Measurements from ENCODE around the gene ATP2B2.
"Not testable (repeated sequence)": the region's sequence is repeated elsewhere in the genome, so short reads cannot be mapped to it uniquely, and the experiment has no call there.

Gene ATP2B2

DNA sequence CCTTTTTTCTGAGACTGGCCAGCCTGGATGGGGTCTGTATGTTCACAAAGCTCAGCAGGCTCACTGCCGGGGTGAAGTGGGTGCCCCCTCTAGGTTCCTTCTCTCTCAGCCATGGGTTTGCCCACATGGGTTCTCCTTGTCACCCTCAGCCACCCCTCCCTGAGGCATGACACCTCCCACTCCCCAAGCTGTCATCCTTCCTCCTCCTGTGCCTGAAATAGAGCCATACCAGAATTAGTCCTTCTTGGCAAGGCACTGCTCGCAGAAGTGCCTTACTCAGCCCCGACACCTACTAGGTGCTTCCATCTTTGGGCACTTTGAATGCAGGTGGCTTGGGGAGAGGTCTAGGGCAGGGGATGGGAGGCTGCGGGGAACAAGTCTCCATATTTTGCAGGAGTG, 121.5 kb downstream of the ATP2B2 start:
- no peak for DNase-seq (ENCODE audit: low read depth, low spot score)

DNA sequence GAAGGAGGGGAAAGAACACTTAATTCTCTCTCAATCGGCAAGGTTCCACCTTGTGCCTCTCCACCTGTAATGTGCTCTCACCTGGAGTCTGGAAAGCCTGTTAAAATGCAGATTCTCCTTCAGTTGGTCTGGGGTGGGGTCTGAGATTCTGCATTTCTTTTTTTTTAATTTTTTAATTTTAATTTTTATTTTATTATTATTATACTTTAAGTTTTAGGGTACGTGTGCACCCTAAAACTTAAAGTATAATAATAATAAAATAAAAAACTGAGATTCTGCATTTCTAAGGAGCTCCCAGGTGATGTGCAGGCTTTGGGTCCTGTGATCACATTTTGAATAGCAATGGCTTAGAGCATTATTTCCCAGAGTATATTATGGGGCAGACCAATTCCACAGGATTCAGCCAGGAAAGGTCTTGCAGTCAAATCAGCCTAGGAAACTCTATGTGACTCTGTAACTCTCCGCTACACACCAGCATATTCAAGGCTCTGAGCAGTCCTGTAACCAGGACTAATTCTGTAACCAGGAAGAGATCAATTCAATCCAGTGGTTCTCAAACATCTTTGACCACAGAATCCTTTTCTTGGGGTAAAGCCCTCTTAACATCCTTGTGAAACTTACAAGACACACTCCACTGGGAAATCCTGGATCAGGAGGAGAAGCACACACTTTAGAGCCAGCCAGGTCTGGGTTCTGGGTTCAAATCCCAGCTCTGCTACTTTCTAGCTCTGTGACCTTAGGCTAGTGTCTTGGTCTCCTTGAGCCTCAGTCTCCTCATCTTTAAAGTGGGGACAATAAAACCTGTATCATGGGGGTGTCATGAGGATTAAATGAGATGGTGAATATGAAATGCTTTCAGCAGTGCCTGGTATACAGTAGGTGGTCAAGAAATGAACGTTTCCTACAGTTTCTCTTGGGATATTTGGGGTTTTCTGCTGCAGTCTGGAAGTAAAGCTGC, 122.2 kb downstream of the ATP2B2 start:
- no peak for DNase-seq (ENCODE audit: low read depth, low spot score)

DNA sequence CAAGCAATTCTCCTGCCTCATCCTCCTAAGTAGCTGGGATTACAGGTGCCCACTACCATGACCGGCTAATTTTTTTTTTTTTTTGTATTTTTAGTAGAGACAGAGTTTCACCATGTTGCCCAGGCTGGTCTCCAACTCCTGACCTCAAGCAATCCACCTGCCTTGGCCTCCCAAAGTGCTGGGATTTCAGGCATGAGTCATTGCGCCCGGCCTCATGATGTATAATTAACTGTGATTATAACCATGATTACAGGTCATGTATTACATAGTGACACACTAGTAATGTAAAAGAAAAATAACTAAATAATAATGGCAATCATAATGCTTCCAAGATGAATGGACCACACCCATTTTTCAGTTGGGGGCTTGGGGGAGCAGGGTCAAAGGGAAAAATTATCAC, 122.9 kb downstream of the ATP2B2 start:
- not testable (repeated sequence) for DNase-seq (ENCODE audit: low read depth, low spot score)

DNA sequence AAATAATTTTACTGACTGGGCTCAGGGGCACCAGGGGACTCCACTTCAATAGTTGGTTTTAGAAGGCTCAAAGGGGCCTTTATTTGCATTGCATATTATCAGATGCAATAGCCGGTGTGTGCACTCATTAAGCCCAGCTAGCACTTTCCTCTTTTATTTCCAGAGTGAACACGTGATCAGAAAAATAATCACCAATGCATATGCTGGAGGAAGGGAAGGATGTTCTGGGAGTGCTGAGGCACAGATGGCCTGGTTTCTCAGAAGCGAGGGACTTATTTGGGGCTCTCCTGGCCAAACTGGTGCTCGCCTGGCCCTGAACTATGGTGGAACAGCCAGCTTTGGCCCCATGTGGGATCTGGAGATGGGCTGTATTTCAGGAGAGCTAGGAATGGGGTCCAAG, 124.0 kb downstream of the ATP2B2 start:
- DNase-seq (ENCODE audit: low read depth, low spot score): no peak

DNA sequence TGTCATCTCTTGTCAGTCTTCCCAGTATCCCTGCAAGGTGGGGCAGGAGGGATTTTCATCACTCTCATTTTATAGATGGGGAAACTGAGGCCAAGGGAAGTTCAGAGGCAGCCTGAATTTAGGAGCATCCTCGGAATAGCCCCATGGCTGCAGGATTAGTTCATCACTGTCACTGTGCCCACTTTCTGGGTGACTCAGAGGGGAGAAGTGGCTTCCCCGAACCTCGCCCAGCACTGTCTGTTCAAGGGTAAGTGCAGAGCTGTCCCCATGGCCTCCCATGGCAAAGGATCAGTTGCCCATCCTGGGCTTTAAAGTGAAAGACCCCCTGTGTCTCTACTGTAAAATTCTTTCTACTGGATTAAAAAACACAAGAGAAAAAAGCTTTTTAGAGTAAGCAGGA, 124.5 kb downstream of the ATP2B2 start:
- DNase-seq (ENCODE audit: low read depth, low spot score): no peak

DNA sequence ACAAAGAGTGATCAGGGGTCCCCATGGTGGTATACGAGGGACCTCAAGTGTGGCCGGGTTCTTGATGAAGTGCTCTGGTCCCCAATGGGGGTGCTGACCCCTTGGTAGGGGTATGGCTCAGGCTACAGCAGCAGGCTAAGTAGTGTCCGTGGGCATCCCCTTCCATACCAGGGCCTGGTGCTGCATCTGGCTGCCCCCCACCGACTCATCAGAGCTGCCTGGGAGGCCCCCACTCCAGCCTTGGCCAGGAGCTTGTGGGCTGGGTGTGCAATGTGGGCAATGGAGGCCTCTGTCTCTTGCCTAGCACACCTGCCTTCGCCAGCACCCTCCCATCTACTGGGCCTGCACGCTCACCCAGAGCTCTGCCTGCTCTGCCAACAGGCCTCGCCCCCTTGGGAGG, 125.4 kb downstream of the ATP2B2 start:
- no peak for DNase-seq (ENCODE audit: low read depth, low spot score)

DNA sequence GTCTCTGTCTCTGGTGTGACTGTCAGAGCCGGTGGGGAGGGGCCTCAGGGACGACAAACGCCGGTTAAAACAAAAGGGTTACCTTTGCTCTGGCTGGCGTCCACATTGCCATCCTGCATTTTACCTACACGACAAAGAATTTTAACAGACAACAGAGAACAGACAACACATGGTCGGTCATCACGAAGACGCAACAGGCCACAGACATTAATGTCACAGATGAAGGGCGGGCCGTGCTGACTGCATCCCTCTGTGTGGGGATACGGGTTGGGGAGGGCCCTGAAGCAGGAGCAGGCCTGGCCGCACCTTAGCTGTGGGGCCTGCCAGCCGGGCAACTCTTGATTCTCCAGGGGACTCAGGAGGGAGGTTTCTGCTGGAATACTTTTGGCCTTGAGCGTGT, 126.2 kb downstream of the ATP2B2 start:
- DNase-seq (ENCODE audit: low read depth, low spot score): no peak

DNA sequence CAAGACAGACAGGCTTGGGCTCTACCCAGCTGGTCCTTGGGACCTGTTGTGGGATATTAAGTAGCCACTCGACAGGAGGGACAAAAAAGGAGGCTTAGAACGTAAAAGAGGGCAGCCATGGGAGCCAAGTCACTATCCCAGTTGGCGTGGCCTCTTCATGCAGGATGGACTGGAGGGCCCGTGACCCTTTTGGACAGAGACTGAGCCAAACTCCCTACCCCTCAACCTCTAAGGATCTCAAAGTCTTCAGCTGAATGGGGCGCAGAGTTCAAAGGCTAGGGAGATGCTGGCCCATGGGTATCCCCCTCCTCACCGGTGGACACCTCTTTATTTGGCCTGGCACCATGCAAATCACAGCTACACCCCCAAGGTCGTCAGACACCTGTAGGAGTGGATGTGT, 126.6 kb downstream of the ATP2B2 start:
- DNase-seq (ENCODE audit: low read depth, low spot score): no peak

DNA sequence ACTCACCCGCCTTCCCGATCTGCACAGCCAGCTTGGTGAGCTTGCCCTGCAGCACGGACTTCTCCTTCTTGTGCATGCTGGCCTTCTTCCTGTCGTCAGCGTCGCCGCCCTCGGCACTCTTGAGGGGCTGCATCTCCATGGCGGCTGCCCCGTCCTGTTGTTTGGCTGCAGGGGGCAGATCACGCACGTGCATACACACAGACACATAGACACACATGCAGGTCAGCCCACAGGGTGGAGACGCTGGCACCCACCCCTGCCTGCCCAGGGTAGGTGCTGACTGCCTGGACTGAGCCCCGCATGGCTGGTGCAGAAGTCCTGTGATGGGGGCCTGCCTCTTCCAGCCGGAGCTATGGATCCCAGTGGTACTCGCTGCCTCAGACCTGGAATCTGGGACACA, 127.1 kb downstream of the ATP2B2 start:
- no peak for DNase-seq (ENCODE audit: low read depth, low spot score)

DNA sequence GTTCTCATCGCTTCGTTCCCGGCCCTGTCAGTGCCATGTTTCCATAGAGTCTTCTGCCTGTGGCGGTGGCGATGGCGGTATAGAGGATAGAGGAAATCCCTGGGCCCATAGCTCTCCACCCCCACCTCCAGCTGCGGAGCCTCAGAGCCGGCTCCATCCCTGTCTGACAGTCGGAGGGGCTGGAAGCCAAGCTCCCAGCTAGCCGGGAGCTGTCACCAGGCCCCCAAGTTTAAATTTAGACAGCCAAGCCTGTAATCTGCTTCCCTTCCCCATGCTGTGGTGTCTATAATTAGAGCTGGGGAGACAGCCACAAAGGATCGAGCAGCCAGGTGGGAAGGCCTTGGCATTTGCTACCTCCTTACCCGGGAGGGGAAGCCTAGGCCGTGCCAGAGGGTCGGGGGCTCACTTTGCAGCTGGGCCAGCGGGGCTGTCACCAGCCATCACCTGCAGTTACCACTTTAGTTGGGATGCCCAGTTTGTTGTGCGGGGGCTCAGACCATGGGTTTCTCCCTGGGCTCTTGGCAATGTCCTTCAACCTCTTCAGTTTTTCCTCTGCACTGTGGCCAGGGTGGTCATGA, 128.1 kb downstream of the ATP2B2 start:
- no peak for DNase-seq (ENCODE audit: low read depth, low spot score)

DNA sequence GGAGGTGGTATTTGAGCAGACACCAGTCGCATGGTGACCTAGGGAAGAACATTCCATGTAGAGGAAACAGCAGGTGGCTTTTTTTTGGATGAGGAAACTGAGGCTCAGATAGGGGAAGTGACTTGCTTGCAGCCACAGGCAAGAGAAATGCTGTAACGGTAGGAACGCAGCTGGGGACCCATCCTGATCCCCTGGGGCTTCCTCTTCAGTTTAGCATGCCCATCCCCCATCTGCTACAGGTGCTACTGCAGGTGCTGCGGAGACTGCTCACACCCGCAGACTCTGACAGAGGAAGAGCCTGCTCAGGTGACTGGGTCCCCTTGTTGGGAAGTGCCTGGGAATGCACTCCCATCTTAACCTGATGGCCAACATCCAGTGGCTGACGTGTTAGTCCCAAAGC, 129.0 kb downstream of the ATP2B2 start:
- no peak for DNase-seq (ENCODE audit: low read depth, low spot score)

DNA sequence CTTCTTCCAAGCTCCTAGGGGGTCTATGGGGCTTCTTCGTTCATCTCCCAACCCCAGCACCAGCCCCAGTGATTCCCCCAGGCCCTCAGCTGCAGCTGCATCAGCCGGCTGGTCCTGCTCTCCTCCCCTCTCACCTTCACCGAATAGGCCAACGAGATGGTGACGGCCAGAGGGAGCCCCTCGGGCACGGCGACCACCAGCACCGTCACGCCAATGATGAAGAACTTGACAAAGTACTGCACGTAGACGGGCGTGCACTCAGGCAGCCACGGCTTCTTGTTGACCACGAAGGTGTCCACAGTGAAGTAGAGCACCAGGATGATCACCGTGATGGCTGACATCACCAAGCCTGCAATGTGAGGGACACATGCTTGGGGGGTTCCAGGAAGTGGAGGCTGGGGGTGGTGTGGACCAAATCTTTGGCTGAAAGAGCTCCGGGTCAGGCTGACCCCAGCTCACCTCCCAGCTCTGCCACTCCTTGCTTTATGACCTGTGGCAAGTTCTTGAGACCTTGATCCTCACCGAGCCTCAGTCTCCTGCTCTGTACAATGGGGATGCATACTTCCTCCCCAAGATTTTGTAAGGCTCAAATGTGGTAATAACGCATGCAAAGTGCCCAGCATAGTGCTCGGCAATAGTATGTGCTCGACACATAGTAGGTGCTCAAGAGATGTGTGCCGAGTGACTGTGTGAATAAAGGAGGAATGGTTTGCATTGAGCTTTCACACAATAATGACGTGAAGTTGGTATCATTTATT, 129.9 kb downstream of the ATP2B2 start:
- no peak for DNase-seq (ENCODE audit: low read depth, low spot score)

DNA sequence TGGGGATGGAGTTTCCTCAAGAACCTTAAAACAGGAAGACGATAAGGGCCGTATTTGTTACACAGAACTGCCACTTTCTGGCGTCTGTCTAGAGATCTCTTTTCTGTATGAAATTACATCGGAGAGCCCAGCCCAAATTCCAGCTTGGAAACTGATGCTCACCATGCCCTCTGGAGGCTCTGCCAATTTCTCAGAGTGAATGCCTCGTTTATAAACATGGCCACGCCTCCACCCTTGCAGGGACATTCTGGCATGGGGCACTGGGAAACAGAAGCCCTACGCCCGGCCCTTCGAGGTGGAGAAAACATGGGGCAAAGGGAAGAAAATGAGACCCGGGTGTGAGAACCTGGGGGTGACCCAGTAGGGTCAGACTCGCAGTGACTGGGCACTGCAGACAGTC, 131.1 kb downstream of the ATP2B2 start:
- no peak for DNase-seq (ENCODE audit: low read depth, low spot score)

DNA sequence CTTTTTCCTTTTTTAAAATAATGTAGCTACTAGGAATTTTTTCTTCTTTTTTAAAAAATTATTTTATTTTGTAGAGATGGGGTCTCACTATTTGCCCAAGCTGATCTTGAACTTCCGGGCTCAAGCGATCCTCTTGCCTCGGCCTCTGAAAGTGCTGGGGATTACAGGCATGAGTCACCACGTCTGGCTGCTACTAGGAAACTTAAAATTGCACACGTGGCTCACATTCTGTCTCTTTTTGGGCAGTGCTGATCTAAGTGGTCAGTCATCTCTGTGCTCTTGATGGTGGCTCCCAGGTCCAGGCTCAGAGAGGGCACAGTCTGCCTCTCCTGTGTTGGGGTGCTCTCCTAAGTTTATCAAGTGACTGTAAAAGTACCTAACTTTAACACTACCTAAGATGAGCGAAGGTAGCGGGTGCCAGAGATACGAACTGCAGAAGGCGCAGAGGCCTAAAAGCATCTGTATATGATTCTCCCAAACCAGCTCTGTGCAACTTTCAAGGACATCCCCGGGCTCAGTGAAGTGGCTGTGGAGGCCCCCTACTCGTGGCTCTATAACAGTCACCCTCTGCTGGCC, 131.6 kb downstream of the ATP2B2 start:
- peak; percentile 20 for DNase-seq (ENCODE audit: low read depth, low spot score)

DNA sequence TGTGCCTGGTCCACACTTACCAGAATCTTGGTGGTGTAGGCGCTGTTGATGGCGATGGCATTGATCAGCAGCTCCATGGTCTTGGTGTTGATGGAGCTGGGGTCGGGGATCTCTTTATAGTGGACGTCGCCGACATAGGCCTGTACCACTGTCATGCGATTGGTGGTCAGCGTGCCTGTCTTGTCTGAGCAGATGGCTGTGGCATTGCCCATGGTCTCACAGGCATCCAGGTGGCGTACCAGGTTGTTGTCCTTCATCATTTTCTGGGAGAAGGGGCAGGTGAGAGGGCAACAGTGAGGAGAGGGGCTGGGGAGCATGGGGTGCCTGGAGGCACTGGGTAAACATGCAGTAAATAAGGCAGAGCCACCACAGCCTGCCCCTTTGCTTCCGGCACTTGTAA, 133.6 kb downstream of the ATP2B2 start:
- no peak for DNase-seq (ENCODE audit: low read depth, low spot score)

DNA sequence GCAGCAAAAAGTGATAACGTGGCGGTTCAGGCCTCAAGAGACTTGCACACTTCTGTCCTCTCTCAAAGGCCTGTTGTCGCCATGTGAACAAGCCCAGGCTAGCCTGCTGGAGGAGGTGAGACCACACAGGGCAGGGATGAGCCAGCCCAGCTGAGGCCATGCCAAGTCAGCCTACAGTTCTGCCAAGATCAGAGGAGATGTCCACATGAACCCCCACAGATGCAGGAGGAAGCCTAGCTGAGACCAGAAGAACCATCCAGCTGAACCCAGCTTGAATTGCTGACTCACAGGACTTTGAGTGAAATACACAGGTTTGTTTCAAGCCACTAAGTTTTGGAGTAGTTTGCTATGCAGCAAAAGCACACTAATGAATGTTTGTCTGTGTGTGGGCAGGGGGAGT, 134.2 kb downstream of the ATP2B2 start:
- DNase-seq (ENCODE audit: low read depth, low spot score): no peak

DNA sequence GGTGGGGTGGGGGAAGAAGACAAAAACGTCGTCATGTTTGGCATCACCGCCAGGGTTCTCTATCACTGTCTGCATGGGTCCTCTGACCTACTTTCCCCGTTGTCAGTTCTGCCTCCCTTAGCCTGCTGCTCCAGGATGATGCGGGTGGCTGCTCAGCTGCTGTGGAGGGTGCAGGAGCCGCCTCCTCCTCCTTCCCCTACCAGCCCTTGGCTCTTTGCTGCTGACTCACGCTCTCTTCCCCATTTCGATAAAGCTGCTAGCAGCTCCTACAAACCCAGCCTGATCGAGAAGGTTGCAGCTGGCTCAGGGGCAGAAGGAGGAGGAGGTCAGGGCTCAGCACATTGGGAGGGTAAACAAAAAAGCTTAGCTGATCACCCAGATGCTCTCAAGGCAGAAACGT, 135.0 kb downstream of the ATP2B2 start:
- no peak for DNase-seq (ENCODE audit: low read depth, low spot score)

DNA sequence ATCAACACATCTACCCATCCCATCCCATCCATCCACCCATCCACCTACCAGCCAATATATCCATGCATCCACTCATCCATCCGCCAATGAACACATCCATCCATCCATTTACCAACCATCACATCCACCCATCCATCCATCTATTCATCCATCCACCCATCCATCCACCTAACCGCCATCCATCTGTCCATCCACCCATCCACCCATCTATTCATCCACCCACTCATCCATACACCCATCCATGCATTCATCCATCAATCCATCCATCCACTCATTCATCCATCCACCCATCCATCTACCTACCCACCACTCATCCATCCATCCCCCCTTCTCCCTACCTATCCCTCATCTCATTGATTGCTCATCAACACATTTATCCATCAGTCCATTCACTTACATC, 136.9 kb downstream of the ATP2B2 start:
- no peak for DNase-seq (ENCODE audit: low read depth, low spot score)

DNA sequence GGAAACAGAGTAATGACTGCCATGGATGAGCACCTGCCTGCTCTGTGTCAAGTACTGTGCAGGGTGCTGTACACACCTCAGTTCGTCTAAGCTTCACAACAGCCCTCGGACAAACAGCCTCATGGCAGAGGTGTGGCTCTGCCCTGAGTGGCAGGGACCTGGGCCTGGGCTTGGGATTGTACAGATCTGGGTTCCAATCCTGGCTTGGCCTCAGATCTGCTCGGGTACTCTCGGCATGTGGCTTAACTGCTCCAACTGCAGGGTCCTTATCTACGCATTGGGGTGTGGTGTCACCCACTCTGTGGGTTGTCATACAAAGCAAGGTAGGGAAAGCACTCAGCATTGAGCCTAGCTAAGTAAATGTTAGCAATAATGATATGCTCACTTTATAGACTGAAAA, 137.9 kb downstream of the ATP2B2 start:
- no peak for DNase-seq (ENCODE audit: low read depth, low spot score)

DNA sequence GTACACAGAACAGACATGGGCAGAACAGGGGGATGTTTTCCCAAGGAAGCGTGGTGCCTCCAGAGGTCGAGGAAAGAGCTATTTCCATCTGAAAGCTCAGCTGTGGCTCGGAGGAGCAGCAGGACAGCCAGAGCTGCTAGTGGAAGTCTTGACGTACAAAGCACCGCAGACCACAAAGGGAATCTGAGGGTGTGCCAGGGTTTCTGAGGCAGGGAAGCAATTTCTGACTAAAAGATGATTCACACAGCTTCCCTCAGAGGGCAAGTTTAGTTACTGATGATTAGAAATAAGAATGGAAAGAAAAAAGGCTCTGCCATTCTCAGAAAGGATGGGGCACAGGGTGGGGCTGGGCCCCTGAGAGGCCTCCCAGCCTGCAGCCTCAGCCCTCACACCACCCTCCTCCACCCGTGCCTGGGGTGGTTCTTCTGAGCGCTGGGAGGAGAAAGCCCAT, 138.7 kb downstream of the ATP2B2 start:
- DNase-seq (ENCODE audit: low read depth, low spot score): no peak

DNA sequence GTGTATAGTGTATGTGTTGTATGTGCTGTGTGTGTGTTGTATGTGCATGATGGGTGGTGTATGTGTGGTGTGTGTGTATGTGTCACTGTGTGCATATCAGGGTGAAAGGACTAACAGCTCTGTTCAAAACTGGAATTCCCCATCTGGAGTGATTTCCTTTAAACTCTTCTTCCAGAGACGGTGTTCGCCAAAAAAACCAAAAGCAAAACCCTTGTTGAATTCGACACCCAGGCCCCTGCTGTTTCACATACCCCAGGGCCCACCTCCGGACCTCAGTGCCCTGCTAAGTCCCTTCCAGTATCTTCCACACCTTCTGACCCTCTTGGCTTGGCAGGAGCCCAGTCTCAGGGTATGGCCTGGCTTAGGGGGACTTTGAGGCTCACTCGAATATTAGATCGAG, 139.6 kb downstream of the ATP2B2 start:
- no peak for DNase-seq (ENCODE audit: low read depth, low spot score)

DNA sequence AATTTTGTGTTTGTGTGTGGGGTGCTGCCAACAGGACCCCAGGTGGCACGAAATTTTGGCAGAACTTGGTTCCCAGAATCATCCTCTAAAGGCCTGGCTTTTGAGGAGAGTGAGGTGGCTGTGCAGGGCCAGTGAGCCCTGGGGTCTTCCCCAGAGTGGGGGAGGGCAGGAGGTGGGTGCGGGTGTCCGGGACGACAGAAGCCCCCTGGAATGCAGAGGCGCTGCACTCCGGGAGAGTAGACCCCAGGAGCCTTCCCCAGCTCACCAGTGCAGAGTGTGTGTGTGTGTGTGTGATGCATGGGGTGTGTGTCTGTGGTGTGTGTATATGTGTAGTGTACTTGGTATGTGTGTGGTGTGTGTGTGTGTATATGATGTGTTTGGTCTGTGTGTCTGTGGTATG, 140.1 kb downstream of the ATP2B2 start:
- no peak for DNase-seq (ENCODE audit: low read depth, low spot score)

Data from ELF-1 (cell line).